Measurements from ENCODE around the gene MAML3.

MAML3 gene

GRCh38 chr4:140078366-140078765 is 75.6 kb downstream of the MAML3 start:
- TF ChIP-seq CTCF (IDR thresholded peaks at IDR 0.05; ENCODE audit: extremely low read depth, missing control alignments): no peak
- no peak for DNase-seq (ENCODE audit: low spot score)

GRCh38 chr4:140076307-140076706 is 77.7 kb downstream of the MAML3 start:
- DNase-seq (ENCODE audit: low spot score): no peak
- TF ChIP-seq CTCF (IDR thresholded peaks at IDR 0.05; ENCODE audit: extremely low read depth, missing control alignments): no peak

- TF ChIP-seq CTCF (IDR thresholded peaks at IDR 0.05; ENCODE audit: extremely low read depth, missing control alignments): no peak
- peak; percentile 45 for DNase-seq (ENCODE audit: low spot score)
These were observed 82.2 kb downstream of the MAML3 start for GRCh38 chr4:140071806-140072205.

GRCh38 chr4:140070973-140071372 is 83.0 kb downstream of the MAML3 start:
- TF ChIP-seq CTCF (IDR thresholded peaks at IDR 0.05; ENCODE audit: extremely low read depth, missing control alignments): no peak
- no peak for DNase-seq (ENCODE audit: low spot score)

- no peak for DNase-seq (ENCODE audit: low spot score)
- no peak for TF ChIP-seq CTCF (IDR thresholded peaks at IDR 0.05; ENCODE audit: extremely low read depth, missing control alignments)
These were observed 83.6 kb downstream of the MAML3 start for GRCh38 chr4:140070366-140070765.

- TF ChIP-seq CTCF (IDR thresholded peaks at IDR 0.05; ENCODE audit: extremely low read depth, missing control alignments): no peak
- no peak for DNase-seq (ENCODE audit: low spot score)
These were observed 84.9 kb downstream of the MAML3 start for GRCh38 chr4:140069066-140069465.

- DNase-seq (ENCODE audit: low spot score): no peak
These were observed 85.7 kb downstream of the MAML3 start for GRCh38 chr4:140068271-140068670.

More at GRCh38 chr4:140068271-140068670, 85.7 kb downstream of the MAML3 start:
- TF ChIP-seq CTCF (IDR thresholded peaks at IDR 0.05; ENCODE audit: extremely low read depth, missing control alignments): no peak
